Measurements from ENCODE around the gene TIGD6. TPM values are rescaled to one million over a fixed set of nuclear protein-coding genes. Genes with fewer than 3 reads are reported as not detected.

Gene TIGD6
- total RNA-seq, 1 experiment from 2014 or later: 4.3 TPM

- Histone ChIP-seq H3K36me3 (ENCODE audit: insufficient read depth, low read length) (peaks cover 66% of the 10 kb centered on the region), H2AFZ (ENCODE audit: low read length) (no peak overlapping the region), H3K9me2 (replicated peaks; ENCODE audit: insufficient read depth, low read length) (no peaks in the 10 kb centered on the region), H4K20me1 (ENCODE audit: insufficient read depth, low read depth, low read length) (no peaks in the 10 kb centered on the region), H3K9me3 (ENCODE audit: low read length) (no peaks in the 10 kb centered on the region), H3K4me2 (ENCODE audit: low read depth, low read length, poor library complexity, severe bottlenecking) (no peak overlapping the region), H3K4me3 (ENCODE audit: low read length) (no peak overlapping the region), H3K27me3 (ENCODE audit: low read length) (no peaks in the 10 kb centered on the region), H3K9ac (ENCODE audit: low read length) (no peak overlapping the region), H3K27ac (ENCODE audit: low read length) (no peak overlapping the region), H3K4me1 (ENCODE audit: low read length) (no peaks in the 10 kb centered on the region), H3K79me2 (ENCODE audit: low read length) (peaks cover 8% of the 10 kb centered on the region)
- no peak for DNase-seq
Measured at GRCh38 chr5:150022681-150023080, 22.2 kb upstream of the TIGD6 start.

- H3K79me2 ChIP-seq (ENCODE audit: low read length): peaks cover 14% of the 10 kb centered on the region
- no peaks in the 10 kb centered on the region for H3K9me3 ChIP-seq (ENCODE audit: low read length)
- DNase-seq: no peak
- H3K36me3 ChIP-seq (ENCODE audit: insufficient read depth, low read length): peaks cover 71% of the 10 kb centered on the region
- no peaks in the 10 kb centered on the region for H3K27me3 ChIP-seq (ENCODE audit: low read length)
- H3K9me2 ChIP-seq (replicated peaks; ENCODE audit: insufficient read depth, low read length): no peaks in the 10 kb centered on the region
- no peaks in the 10 kb centered on the region for H4K20me1 ChIP-seq (ENCODE audit: insufficient read depth, low read depth, low read length)
- H3K4me1 ChIP-seq (ENCODE audit: low read length): no peaks in the 10 kb centered on the region
- H3K4me2 ChIP-seq (ENCODE audit: low read depth, low read length, poor library complexity, severe bottlenecking): no peak overlapping the region
- no peak overlapping the region for H3K27ac ChIP-seq (ENCODE audit: low read length)
- H3K9ac ChIP-seq (ENCODE audit: low read length): no peak overlapping the region
- H3K4me3 ChIP-seq (ENCODE audit: low read length): no peak overlapping the region
- H2AFZ ChIP-seq (ENCODE audit: low read length): no peak overlapping the region
Measured at GRCh38 chr5:150022158-150022531, 21.7 kb upstream of the TIGD6 start.

- H4K20me1 ChIP-seq (ENCODE audit: insufficient read depth, low read depth, low read length): no peaks in the 10 kb centered on the region
- H3K27ac ChIP-seq (ENCODE audit: low read length): no peak overlapping the region
- no peak overlapping the region for H3K4me2 ChIP-seq (ENCODE audit: low read depth, low read length, poor library complexity, severe bottlenecking)
- H3K4me3 ChIP-seq (ENCODE audit: low read length): no peak overlapping the region
- no peaks in the 10 kb centered on the region for H3K9me3 ChIP-seq (ENCODE audit: low read length)
- no peaks in the 10 kb centered on the region for H3K27me3 ChIP-seq (ENCODE audit: low read length)
- peaks cover 19% of the 10 kb centered on the region for H3K79me2 ChIP-seq (ENCODE audit: low read length)
- no peaks in the 10 kb centered on the region for H3K4me1 ChIP-seq (ENCODE audit: low read length)
- H3K36me3 ChIP-seq (ENCODE audit: insufficient read depth, low read length): peaks cover 71% of the 10 kb centered on the region
- no peak overlapping the region for H3K9ac ChIP-seq (ENCODE audit: low read length)
- no peak overlapping the region for H2AFZ ChIP-seq (ENCODE audit: low read length)
- no peaks in the 10 kb centered on the region for H3K9me2 ChIP-seq (replicated peaks; ENCODE audit: insufficient read depth, low read length)
- DNase-seq: no peak
Measured at GRCh38 chr5:150021491-150022157, 21.2 kb upstream of the TIGD6 start.

- Histone ChIP-seq H4K20me1 (ENCODE audit: insufficient read depth, low read depth, low read length) (no peaks in the 10 kb centered on the region), H3K27me3 (ENCODE audit: low read length) (no peaks in the 10 kb centered on the region), H3K9me2 (replicated peaks; ENCODE audit: insufficient read depth, low read length) (no peaks in the 10 kb centered on the region), H3K4me1 (ENCODE audit: low read length) (no peaks in the 10 kb centered on the region), H3K4me2 (ENCODE audit: low read depth, low read length, poor library complexity, severe bottlenecking) (no peak overlapping the region), H3K79me2 (ENCODE audit: low read length) (peaks cover 33% of the 10 kb centered on the region), H2AFZ (ENCODE audit: low read length) (no peak overlapping the region), H3K36me3 (ENCODE audit: insufficient read depth, low read length) (peaks cover 78% of the 10 kb centered on the region), H3K9me3 (ENCODE audit: low read length) (peaks cover 6% of the 10 kb centered on the region; the same call in 1 of the 2 replicates), H3K27ac (ENCODE audit: low read length) (no peak overlapping the region), H3K9ac (ENCODE audit: low read length) (no peak overlapping the region), H3K4me3 (ENCODE audit: low read length) (no peak overlapping the region)
- no peak for DNase-seq
Measured at GRCh38 chr5:150020249-150020648, 19.8 kb upstream of the TIGD6 start.

- Histone ChIP-seq H3K4me1 (ENCODE audit: low read length) (no peaks in the 10 kb centered on the region), H3K27ac (ENCODE audit: low read length) (no peak overlapping the region), H3K4me2 (ENCODE audit: low read depth, low read length, poor library complexity, severe bottlenecking) (no peak overlapping the region), H3K36me3 (ENCODE audit: insufficient read depth, low read length) (peaks cover 87% of the 10 kb centered on the region), H3K9me3 (ENCODE audit: low read length) (peaks cover 6% of the 10 kb centered on the region; the same call in 1 of the 2 replicates), H3K4me3 (ENCODE audit: low read length) (no peak overlapping the region), H4K20me1 (ENCODE audit: insufficient read depth, low read depth, low read length) (no peaks in the 10 kb centered on the region), H3K79me2 (ENCODE audit: low read length) (peaks cover 60% of the 10 kb centered on the region), H3K9me2 (replicated peaks; ENCODE audit: insufficient read depth, low read length) (no peaks in the 10 kb centered on the region), H3K9ac (ENCODE audit: low read length) (no peak overlapping the region), H2AFZ (ENCODE audit: low read length) (no peak overlapping the region), H3K27me3 (ENCODE audit: low read length) (no peaks in the 10 kb centered on the region)
- no peak for DNase-seq
Measured at GRCh38 chr5:150017226-150018005, 17.0 kb upstream of the TIGD6 start.

GRCh38 chr5:150016537-150016936, 16.1 kb upstream of the TIGD6 start:
- peaks cover 92% of the 10 kb centered on the region for H3K36me3 ChIP-seq (ENCODE audit: insufficient read depth, low read length)
- H3K4me1 ChIP-seq (ENCODE audit: low read length): no peaks in the 10 kb centered on the region
- H3K9ac ChIP-seq (ENCODE audit: low read length): no peak overlapping the region
- no peak overlapping the region for H2AFZ ChIP-seq (ENCODE audit: low read length)
- H3K27me3 ChIP-seq (ENCODE audit: low read length): no peaks in the 10 kb centered on the region
- H3K4me2 ChIP-seq (ENCODE audit: low read depth, low read length, poor library complexity, severe bottlenecking): no peak overlapping the region
- H3K4me3 ChIP-seq (ENCODE audit: low read length): no peak overlapping the region
- H3K79me2 ChIP-seq (ENCODE audit: low read length): peaks cover 65% of the 10 kb centered on the region
- DNase-seq: no peak
- no peaks in the 10 kb centered on the region for H3K9me2 ChIP-seq (replicated peaks; ENCODE audit: insufficient read depth, low read length)
- no peak overlapping the region for H3K27ac ChIP-seq (ENCODE audit: low read length)
- H3K9me3 ChIP-seq (ENCODE audit: low read length): peaks cover 6% of the 10 kb centered on the region; the same call in 1 of the 2 replicates
- H4K20me1 ChIP-seq (ENCODE audit: insufficient read depth, low read depth, low read length): no peaks in the 10 kb centered on the region

- no peak for DNase-seq
- Histone ChIP-seq H3K27ac (ENCODE audit: low read length) (no peak overlapping the region), H3K9me3 (ENCODE audit: low read length) (peaks cover 6% of the 10 kb centered on the region; the same call in 1 of the 2 replicates), H3K27me3 (ENCODE audit: low read length) (no peaks in the 10 kb centered on the region), H3K9me2 (replicated peaks; ENCODE audit: insufficient read depth, low read length) (no peaks in the 10 kb centered on the region), H3K36me3 (ENCODE audit: insufficient read depth, low read length) (peaks cover 95% of the 10 kb centered on the region), H4K20me1 (ENCODE audit: insufficient read depth, low read depth, low read length) (no peaks in the 10 kb centered on the region), H3K4me1 (ENCODE audit: low read length) (no peaks in the 10 kb centered on the region), H3K4me2 (ENCODE audit: low read depth, low read length, poor library complexity, severe bottlenecking) (no peak overlapping the region), H3K4me3 (ENCODE audit: low read length) (no peak overlapping the region), H3K79me2 (ENCODE audit: low read length) (peaks cover 72% of the 10 kb centered on the region), H3K9ac (ENCODE audit: low read length) (no peak overlapping the region), H2AFZ (ENCODE audit: low read length) (no peak overlapping the region)
Measured at GRCh38 chr5:150015415-150015814, 15.0 kb upstream of the TIGD6 start.

- peaks cover 95% of the 10 kb centered on the region for H3K36me3 ChIP-seq (ENCODE audit: insufficient read depth, low read length)
- no peaks in the 10 kb centered on the region for H4K20me1 ChIP-seq (ENCODE audit: insufficient read depth, low read depth, low read length)
Measured at GRCh38 chr5:150014456-150014855, 14.0 kb upstream of the TIGD6 start.

More at GRCh38 chr5:150014456-150014855, 14.0 kb upstream of the TIGD6 start:
- Histone ChIP-seq H3K27ac (ENCODE audit: low read length) (no peak overlapping the region), H3K9me3 (ENCODE audit: low read length) (peaks cover 6% of the 10 kb centered on the region; the same call in 1 of the 2 replicates), H3K4me2 (ENCODE audit: low read depth, low read length, poor library complexity, severe bottlenecking) (no peak overlapping the region), H2AFZ (ENCODE audit: low read length) (no peak overlapping the region), H3K4me1 (ENCODE audit: low read length) (no peaks in the 10 kb centered on the region), H3K79me2 (ENCODE audit: low read length) (peaks cover 76% of the 10 kb centered on the region), H3K4me3 (ENCODE audit: low read length) (no peak overlapping the region), H3K9ac (ENCODE audit: low read length) (no peak overlapping the region), H3K27me3 (ENCODE audit: low read length) (no peaks in the 10 kb centered on the region), H3K9me2 (replicated peaks; ENCODE audit: insufficient read depth, low read length) (no peaks in the 10 kb centered on the region)
- DNase-seq: no peak

All from Karpas-422 (cell line).